Large intestine (tissue), 3 donors: ENCODE data around the gene WHRN. TPM values are rescaled to one million over a fixed set of nuclear protein-coding genes. Genes with fewer than 3 reads are reported as not detected.

ENCODE experiments used
- DNase-seq, 2 donors: peaks; one replicate each; pipeline versions ENCODE4 v3.0.0 to v3.0.0-alpha.2; 2013
- H3K27ac ChIP-seq: one replicate; pipeline ENCODE4 v1.5.1; 2013; ENCODE audit warnings: low read length
- H3K27me3 ChIP-seq: 2 replicates; pipeline ENCODE4 v1.6.1; 2013; ENCODE audit warnings: low read length; ENCODE audit not compliant: control insufficient read depth, insufficient read depth
- H3K36me3 ChIP-seq: 2 replicates; pipeline ENCODE4 v1.6.1; 2013; ENCODE audit warnings: low read length; ENCODE audit not compliant: control insufficient read depth, insufficient read depth
- H3K4me1 ChIP-seq: one replicate; pipeline ENCODE4 v1.6.1; 2013; ENCODE audit warnings: low read length; ENCODE audit not compliant: control insufficient read depth, insufficient read depth
- H3K4me3 ChIP-seq: one replicate; pipeline ENCODE4 v1.5.1; 2013; ENCODE audit warnings: low read length
- H3K9me3 ChIP-seq: one replicate; pipeline ENCODE4 v1.6.1; 2013; ENCODE audit warnings: mild to moderate bottlenecking, low read depth, low read length, moderate library complexity; ENCODE audit not compliant: control insufficient read depth
- WGBS: methylation state at CpG from one replicate; pipeline ENCODE4 v1.1.5; 2013; ENCODE audit warnings: low lambda C conversion rate; ENCODE audit not compliant: insufficient coverage; 5-methylcytosine and 5-hydroxymethylcytosine counted together
- polyA plus RNA-seq: library from polyadenylated mRNA; unstranded; fragments of 120-200 nt; gene quantifications from one replicate; pipeline ENCODE4 v1.2.1, GENCODE V29; 2013

WHRN gene
- polyA plus RNA-seq, 1 donor = 10.2 TPM

DNA sequence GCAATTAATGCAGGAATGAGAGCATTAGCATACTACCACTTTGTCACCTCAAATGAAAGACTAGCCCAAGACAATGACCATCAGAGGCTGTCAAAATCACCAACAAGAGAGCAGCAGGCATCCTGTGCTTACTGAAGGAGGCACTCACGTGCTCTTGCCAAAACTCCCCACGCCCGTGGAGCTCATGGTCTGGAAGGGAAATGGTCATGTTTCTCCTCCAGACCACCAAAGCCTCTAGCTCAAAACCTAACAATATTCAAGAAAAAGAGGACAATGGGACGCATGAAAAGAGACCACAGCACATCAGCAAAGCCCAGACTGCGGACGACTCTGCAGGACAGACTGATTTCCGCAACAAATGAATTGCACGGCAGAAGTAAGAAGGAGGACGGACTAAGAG lies 130.3 kb downstream of the WHRN start:
- H3K27ac ChIP-seq = no peak overlapping the region
- H3K4me1 ChIP-seq = no peaks in the 10 kb centered on the region
- no peaks in the 10 kb centered on the region for H3K27me3 ChIP-seq
- peaks cover 55% of the 10 kb centered on the region for H3K36me3 ChIP-seq
- WGBS = 85% methylated on average over 3 of the region's 9 CpGs
- no peak overlapping the region for H3K4me3 ChIP-seq
- DNase-seq = no peak
- H3K9me3 ChIP-seq = no peaks in the 10 kb centered on the region

- WGBS = no CpG with 5 or more reads among the region's 16 CpGs
- Histone ChIP-seq H3K4me1 (no peaks in the 10 kb centered on the region), H3K27ac (no peak overlapping the region), H3K36me3 (peaks cover 50% of the 10 kb centered on the region), H3K9me3 (no peaks in the 10 kb centered on the region), H3K27me3 (no peaks in the 10 kb centered on the region), H3K4me3 (no peak overlapping the region)
- no peak for DNase-seq
Measured at GRCh38 chr9:114373960-114374730, 131.1 kb downstream of the WHRN start.

DNA sequence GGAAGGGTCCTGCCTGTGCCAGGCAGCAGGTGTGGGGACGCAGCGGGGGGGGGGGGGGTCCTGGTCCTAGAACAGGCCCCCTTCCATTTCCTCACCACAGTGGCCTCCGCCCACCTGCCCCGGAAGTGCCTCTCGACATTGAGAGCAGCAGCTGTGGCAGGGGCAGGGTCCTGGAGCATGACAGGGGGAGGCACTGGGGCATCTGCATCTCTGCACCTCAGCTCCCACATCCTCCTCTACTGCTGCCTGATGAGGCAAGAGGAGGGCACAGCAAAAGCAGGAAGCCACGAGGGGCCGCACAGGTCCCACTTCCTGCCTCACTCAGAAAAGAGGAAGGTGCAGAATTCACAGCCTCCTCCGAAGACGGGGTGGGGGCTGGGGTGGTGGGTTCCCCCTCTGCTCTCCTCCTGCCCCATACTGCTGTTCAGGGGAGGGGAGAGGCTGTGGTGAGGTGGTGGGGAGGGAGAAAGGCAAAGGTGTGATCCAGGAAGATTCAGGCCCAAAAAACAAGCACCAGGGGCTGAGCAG lies 132.3 kb downstream of the WHRN start:
- Histone ChIP-seq H3K27me3 (no peaks in the 10 kb centered on the region), H3K36me3 (peaks cover 48% of the 10 kb centered on the region), H3K4me1 (no peaks in the 10 kb centered on the region), H3K9me3 (peaks cover 3% of the 10 kb centered on the region), H3K4me3 (no peak overlapping the region), H3K27ac (peak overlapping the region; percentile 23)
- DNase-seq = peak in 1 of 2 donors; percentile 41
- WGBS = no CpG with 5 or more reads among the region's 9 CpGs

GRCh38 chr9:114371973-114372917 lies 133.0 kb downstream of the WHRN start:
- Histone ChIP-seq H3K36me3 (peaks cover 49% of the 10 kb centered on the region), H3K4me3 (no peak overlapping the region), H3K4me1 (no peaks in the 10 kb centered on the region), H3K27me3 (no peaks in the 10 kb centered on the region), H3K27ac (peak overlapping the region; percentile 23), H3K9me3 (peaks cover 3% of the 10 kb centered on the region)
- no CpG with 5 or more reads among the region's 14 CpGs for WGBS
- DNase-seq = no peak

DNA sequence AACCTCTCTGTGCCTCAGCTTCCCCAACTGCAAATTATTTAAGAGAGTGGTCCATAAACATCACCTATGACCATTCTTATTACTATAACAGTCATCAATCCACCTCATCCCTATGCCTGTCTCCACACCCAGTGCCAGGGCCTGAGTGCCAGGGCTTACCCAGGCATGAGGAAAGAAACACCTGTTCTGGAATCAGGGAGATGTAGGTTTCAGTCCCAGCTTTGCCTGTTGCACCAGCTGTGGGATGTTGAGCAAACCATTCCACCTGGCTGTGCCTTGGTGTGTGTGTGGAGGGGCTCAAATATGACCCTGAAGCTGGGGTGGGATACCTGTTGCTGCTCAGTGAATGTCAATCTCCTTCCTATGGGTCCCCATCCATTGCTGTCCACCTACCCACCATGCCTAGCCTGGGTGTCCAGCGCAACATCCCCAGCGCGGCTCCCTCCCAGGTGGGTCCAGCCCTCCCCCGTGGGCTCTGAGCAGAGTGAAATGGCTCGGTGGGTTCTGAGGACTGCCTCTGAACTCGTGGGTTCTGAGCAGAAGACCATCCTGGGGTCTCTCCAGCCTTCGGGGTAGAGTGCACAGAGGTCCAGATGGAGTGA lies 133.8 kb downstream of the WHRN start:
- Histone ChIP-seq H3K36me3 (peaks cover 44% of the 10 kb centered on the region), H3K27me3 (no peaks in the 10 kb centered on the region), H3K27ac (no peak overlapping the region), H3K4me1 (no peaks in the 10 kb centered on the region), H3K9me3 (peaks cover 3% of the 10 kb centered on the region), H3K4me3 (no peak overlapping the region)
- DNase-seq = no peak
- no CpG with 5 or more reads among the region's 7 CpGs for WGBS

DNA sequence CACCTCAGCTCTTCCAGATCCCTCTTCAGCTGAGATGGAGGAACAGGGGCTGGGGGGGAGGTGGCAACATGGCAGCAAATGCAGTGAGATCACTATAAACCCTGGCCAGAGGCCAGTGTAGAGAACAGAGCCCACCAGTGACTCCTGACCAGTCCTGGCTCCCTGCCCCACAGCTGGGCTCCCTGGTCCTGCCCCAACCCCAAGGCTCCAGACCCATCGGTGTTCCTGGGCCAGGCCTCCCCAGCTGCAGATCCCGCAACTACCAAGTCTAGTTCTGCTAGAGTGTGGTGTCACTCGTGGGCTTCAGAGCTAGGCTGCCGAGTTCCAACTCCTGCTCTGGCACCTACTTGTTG lies 134.3 kb downstream of the WHRN start:
- WGBS = no CpG with 5 or more reads among the region's 4 CpGs
- H3K27me3 ChIP-seq = no peaks in the 10 kb centered on the region
- no peaks in the 10 kb centered on the region for H3K4me1 ChIP-seq
- H3K9me3 ChIP-seq = peaks cover 3% of the 10 kb centered on the region
- no peak overlapping the region for H3K4me3 ChIP-seq
- no peak overlapping the region for H3K27ac ChIP-seq
- H3K36me3 ChIP-seq = peaks cover 42% of the 10 kb centered on the region
- no peak for DNase-seq

DNA sequence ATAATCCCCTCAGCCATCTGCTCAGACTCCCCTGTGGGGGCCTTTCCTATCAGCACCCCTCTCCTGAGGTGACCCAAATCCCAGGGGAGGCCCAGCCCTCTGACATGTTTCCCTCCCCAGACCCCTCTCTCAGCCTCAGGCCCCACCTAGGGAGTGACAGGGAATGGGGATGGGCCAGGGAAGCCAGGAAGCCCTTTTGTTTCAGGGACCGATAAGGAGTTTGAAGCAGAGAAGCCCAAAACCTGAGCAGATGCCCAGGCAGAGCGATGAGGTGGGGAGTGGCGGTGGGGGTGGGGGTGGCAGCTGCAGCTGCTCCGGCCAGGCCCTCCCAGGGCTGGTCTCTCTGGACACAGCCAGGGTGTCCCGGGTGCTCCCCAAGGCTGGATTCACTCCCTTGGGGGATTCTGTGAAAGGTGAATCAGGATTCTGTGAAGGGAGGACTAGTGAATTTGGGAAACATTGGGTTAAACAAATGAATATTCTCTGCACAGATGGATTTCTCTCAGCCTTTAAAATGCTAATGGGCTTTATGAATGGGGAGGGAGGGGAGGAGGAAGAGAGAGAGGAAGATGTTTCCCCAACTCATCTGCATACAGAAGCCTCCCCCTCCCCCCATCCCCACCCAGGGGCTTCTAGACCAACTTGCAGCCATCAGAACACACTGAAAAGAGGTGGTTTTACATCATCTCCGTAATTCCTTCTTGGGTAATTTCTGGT lies 134.9 kb downstream of the WHRN start:
- no peaks in the 10 kb centered on the region for H3K27me3 ChIP-seq
- no peak overlapping the region for H3K4me3 ChIP-seq
- peaks cover 3% of the 10 kb centered on the region for H3K9me3 ChIP-seq
- H3K36me3 ChIP-seq = peaks cover 42% of the 10 kb centered on the region
- no CpG with 5 or more reads among the region's 6 CpGs for WGBS
- no peak for DNase-seq
- H3K27ac ChIP-seq = no peak overlapping the region
- no peaks in the 10 kb centered on the region for H3K4me1 ChIP-seq

DNA sequence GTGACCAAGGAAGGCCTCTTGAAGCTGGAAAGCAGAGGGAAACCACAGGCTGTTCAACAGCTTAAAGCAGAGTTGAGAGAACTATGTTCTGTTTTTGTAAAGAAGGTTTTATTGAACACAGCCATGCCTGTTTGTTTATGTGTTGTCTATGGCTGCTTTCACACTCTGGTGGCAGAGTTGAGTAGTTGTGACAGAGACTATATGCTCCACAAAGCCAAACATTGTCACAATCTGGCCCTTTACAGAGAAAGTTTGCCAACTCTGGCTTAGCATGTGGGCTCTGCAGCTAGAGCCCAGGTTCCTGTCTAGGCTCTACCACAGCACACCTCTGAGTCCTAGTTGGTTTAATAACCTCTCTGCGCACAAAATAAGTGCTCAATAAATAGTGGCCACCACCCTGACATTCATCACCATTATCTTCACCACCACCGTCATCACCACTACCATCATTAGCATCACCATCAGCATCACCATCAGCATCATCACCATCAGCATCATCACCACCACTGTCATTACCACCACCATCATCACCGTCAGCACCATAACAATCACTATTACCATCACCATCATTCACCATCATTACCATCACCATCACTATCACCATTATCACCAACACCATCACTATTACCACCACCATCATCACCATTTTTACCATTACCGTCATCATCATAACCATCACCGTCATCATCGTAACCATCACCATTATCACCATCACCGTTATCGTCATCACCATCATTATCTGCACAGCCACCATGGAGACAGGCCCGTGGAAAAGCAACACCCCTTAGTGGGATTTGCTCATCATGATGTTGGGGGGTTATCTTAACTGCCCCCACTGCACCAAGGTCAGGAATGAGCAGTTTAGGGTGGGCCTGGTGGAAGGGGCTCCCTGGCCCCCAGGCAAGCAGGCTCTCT lies 135.8 kb downstream of the WHRN start:
- peaks cover 42% of the 10 kb centered on the region for H3K36me3 ChIP-seq
- no peak overlapping the region for H3K27ac ChIP-seq
- 97% methylated on average over 6 of the region's 9 CpGs for WGBS

GRCh38 chr9:114367772-114368569 lies 137.3 kb downstream of the WHRN start:
- 100% methylated on average over 1 of the region's 14 CpGs for WGBS
- no peak overlapping the region for H3K27ac ChIP-seq
- H3K4me3 ChIP-seq = no peak overlapping the region
- H3K27me3 ChIP-seq = no peaks in the 10 kb centered on the region
- DNase-seq = no peak
- H3K4me1 ChIP-seq = no peaks in the 10 kb centered on the region
- H3K9me3 ChIP-seq = peaks cover 3% of the 10 kb centered on the region
- peaks cover 49% of the 10 kb centered on the region for H3K36me3 ChIP-seq

More for the DNA sequence above, 135.8 kb downstream of the WHRN start:
- H3K4me3 ChIP-seq = no peak overlapping the region
- no peaks in the 10 kb centered on the region for H3K27me3 ChIP-seq
- H3K4me1 ChIP-seq = no peaks in the 10 kb centered on the region
- DNase-seq = no peak
- H3K9me3 ChIP-seq = peaks cover 3% of the 10 kb centered on the region
